Measurements from ENCODE around the gene NXPE1.
"Not testable (repeated sequence)": the region's sequence is repeated elsewhere in the genome, so short reads cannot be mapped to it uniquely, and the experiment has no call there.

The NXPE1 gene

DNA sequence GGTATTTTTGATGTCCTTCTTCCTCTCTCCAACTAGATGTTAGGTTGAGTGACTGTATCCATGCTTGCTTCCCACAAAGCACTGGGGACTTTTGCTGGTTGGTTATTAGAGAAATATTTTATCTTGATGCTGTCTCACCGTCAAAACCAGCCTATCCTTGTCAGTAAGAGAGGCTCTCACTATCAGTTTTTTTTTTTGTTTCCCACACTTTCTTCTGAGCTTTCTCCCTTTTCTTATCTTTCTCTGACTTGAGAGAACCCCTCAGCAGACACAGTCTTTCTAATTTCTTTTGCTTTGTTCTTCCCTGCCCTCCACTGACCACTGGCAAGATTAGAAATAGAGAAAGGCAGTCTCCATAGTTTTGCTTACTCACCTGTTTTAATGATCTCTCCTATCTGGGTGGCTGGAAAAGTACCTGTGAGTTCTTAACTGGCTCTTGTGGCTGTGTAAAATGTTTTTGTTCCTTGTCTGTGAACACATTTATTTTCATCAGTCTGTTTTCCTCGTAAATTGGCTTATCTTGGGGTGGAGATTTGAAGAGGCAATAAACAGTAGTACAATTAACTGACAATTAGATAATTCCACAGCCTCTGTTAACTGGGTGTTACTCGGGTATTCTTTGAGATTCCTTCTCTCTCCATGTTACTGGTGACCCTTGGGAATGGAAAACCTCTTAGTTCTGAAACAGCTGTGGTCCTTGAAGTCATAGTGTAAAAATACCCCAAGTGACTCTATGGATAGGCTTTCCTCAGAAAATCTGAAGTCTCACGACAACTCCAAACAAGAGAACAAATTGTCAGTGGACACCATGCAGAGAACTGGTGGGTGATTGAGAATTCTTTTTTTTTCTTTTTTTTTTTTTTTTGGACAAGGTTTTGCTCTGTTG is at the start of gene NXPE1:
Gene NXPE1, minus strand, starts transcription at position 457 of the 886 bp plus-strand sequence. CDS start 8,680 bp downstream, outside the sequence.
- DNase-seq: no peak

DNA sequence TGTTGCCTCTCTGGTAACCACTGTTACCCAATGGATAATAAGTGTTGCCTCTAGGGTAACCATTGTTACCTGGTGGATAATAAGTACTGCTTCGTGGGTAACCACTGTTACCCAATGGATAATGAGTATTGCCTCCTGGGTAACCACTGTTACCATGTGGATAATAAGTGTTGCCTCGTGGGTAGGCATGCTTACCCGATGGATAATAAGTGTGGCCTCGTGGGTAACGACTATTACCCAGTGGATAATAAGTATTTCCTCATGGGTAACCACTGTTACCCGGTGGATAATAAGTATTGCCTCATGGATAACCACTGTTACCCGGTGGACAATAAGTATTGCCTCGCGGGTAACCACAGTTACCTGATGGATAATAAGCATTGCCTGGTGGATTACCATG is 49.7 kb upstream of the NXPE1 start:
- no peak for DNase-seq

DNA sequence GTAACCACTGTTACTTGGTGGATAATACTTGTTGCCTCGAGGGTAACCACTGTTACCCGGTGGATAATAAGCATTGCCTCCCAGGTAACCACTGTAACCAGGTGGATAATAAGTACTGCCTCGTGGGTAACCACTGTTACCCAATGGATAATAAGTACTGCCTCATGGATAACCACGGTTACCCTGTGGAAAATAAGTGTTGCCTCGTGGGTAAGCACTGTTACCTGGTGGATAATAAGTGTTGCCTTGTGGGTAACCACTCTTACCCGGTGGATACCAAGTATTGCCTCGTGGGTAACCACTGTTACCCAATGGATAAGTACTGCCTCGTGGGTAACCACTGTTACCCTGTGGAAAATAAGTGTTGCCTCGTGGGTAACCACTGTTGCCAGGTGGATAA is 48.9 kb upstream of the NXPE1 start:
- DNase-seq: not testable (repeated sequence)

DNA sequence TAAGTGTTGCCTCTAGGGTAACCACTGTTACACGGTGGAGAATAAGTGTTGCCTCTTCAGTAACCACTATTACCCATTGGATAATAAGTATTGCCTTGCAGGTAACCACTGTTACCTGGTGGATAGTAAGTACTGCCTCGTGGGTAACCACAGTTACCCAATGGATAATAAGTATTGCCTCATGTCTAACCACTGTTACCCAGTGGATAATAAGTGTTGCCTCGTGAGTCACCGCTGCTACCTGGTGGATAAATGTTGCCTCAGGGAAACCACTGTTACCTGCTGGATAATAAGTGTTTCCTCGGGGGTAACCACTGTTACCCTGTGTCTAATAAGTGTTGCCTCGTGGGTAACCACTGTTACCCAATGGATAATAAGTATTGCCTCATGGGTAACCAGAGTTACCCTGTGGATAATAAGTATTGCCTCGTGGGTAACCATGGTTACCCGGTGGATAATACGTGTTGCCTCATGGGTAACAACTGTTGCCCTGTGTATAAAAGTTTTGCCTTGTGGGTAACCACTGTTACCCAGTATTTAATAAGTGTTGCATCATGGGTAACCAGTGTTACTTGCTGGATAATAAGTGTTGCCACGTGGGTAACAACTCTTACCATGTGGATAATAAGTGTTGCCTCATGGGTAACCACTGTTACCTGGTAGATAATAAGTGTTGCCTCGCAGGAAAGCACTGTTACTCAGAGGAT is 48.2 kb upstream of the NXPE1 start:
- no peak for DNase-seq

DNA sequence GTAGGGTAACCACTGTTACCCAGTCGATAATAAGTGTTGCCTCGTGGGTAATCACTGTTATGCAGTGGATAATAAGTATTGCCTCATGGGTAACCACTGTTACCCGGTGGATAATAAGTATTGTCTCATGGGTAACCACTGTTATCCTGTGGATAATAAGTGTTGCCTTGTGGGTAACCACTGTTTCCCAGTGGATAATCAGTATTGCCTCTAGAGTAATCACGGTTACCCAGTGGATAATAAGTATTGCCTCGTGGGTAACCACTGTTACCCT is 47.1 kb upstream of the NXPE1 start:
- DNase-seq: not testable (repeated sequence)

DNA sequence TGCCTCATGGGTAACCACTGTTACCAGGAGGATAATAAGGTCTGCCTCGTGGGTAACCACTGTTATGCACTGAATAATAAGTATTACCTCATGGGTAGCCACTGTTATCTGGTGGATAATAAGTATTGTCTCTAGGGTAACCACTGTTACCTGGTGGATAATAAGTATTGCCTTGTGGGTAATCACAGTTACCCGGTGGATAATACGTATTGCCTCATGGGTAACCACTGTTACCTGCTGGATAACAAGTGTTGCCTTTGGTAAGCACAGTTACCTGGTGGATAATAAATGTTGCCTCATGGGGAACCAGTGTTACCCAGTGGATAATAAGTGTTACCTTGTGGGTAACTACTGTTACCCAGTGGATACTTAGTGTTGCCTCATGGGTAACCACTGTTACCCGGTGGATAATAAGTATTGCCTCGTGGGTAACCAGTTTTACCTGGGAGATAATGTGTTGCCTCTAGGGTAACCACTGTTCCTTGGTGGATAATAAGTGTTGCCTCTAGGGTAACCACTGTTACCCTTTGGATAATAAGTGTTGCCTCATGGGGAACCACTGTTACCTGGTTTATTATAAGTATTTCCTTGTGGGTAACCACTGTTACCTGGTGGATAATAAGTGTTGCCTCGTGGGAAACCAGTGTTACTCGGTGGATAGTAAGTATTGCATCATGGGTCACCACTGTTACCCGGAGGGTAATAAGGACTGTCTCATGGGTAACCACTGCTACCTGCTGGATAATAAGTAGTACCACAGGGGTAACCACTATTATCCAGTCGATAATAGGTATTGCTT is 46.5 kb upstream of the NXPE1 start:
- DNase-seq: no peak

DNA sequence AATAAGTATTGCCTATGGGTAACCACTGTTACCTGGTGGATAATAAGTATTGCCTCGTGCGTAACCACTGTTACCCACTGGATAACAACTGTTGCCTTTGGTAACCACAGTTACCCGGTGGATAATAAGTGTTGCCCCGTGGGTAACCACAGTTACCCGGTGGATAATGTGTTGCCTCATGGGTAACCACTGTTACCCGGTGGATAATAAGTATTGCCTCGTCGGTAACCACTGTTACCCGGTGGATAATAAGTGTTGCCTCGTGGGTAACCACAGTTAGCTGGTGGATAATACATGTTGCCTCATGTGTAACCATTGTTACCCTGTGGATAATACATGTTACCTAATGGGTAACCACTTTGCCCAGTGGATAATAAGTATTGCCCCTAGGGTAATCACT is 45.7 kb upstream of the NXPE1 start:
- no peak for DNase-seq

DNA sequence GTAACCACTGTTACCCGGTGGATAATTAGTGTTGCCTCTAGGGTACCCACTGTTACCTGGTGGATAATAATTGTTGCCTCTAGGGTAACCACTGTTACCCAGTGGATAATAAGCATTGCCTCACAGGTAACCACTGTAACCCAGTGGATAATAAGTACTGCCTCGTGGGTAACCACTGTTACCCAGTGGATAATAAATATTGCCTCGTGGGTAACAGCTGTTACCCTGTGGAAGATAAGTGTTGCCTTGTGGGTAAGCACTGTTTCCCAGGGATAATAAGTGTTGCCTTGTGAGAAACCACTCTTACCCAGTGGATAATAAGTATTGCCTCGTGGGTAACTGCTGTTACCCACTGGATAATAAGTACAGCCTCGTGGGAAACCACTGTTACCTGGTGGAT is 45.2 kb upstream of the NXPE1 start:
- DNase-seq: no peak

DNA sequence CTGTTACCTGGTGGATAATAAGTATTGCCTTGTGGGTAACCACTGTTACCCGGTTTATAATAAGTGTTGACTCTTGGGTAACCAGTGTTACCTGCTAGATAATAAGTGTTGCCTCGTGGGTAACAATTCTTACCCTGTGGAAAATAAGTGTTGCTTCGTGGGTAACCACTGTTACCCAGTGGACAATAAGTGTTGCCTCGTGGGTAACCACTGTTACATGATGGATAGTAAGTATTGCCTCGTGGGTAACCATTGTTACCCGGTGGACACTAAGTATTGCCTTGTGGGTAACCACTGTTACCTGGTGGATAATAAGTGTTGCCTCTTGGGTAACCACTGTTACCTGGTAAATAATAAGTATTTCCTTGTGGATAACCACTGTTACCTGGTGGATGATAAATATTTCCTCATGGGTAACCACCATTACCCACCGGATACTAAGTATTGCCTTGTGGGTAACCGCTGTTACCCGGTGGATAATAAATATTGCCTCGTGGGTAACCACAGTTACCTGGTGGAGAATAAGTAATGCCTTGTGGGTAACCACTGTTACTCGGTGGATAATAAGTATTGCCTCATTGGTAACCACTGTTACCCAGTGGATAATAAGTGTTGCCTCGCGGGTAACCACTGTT is 44.6 kb upstream of the NXPE1 start:
- DNase-seq: no peak

DNA sequence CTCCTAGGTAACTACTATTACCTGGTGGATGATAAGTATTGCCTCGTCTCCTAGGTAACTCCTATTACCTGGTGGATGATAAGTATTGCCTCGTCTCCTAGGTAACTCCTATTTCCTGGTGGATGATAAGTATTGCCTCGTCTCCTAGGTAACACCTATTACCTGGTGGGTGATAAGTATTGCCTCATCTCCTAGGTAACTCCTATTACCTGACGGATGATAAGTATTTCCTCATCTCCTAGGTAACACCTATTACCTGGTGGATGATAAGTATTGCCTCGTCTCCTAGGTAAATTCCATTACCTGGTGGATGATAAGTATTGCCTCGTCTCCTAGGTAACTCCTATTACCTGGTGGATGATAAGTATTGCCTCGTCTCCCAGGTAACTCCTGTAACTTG is 43.5 kb upstream of the NXPE1 start:
- DNase-seq: not testable (repeated sequence)

DNA sequence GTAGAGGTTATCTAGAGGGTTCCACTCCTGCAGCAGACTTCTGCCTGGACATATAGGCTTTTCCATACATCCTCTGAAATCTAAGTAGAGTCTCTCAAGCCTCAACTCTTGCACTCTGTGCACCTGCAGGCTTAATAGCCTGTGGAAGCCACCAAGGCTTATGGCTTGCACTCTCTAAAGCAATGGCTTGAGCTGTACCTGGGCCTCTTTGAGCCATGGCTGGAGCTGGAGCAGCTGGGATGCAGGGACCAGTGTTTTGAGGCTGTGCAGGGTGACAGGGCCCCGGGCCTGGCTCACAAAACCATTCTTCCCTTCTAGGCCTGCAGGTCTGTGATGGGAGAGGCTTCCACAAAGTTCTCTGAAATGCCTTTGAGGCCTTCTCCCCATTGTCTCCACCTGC is 38.8 kb upstream of the NXPE1 start:
- no peak for DNase-seq

DNA sequence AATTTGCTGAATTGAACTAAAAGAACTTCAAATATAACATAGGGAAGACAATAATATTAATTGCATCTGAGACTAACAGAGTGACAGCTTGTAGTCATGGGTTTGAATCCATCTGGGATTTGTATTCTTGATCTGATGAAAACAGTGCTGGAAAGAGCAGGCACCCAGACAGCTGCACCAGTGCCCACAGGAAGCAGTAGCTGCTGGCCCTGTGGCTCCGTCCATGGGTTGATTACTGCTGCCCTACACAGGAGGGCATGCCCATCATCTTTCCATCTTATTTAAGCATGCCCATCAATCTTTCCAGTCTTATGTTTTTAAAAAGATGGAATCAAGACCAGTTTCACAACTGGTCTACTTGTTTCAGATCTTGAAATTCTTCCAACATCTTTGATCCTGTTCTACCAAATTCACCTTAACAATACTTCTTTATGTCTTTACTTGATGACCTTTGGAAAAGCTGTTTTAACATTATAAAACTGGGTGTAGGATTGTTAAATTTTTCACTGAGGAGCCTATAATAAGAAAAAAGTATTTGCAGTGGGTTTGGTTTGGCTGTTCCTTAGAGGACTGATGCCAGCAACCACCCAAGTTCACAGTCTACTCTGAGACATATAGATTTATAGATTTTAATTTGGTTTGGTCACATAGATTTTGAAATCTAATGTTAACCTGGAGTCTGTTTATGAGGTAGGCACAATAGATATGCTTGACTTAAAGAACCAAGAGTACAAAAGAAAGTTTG is 36.7 kb upstream of the NXPE1 start:
- no peak for DNase-seq

DNA sequence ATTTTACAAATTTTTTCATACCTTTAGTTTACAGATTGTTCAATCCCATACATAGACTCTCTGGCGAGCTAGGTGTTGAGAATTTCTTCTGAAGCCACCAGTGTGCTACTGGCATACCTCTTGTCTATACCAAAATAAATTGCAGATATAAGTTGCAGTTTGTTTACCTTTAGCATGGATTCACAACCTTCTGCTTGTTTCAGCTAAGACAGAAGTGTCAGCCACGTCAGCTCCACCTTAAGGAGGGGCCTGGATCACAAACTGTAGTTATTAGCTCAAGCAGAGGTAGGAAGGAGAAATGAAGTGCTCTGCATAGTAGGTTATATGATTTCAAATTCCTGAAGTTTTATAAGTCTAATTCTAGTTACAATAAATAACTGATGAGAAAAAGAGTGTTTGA is 35.9 kb upstream of the NXPE1 start, which contains the start of gene NXPE4:
Gene NXPE4, minus strand, starts transcription at position 216 of the 400 bp plus-strand sequence. CDS start 1,027 bp downstream, outside the sequence.
- DNase-seq: no peak

DNA sequence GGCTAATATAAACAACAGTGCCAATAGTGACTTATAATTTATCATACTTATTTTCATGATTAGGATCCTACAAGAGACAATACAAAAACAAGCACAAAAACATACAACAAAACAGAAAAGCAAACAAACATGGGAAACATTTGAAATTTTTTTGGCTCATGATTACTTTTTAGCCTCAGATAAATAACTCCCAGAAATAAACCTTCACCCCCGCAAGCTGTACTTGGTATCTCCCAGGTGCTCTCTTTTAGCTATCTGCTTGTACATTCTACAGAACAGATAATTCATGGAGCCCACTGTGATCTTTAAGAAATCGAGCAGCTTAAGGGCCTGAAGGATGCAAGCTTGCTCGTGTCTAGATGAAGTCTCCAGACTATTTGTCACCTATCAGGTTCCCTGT is 35.0 kb upstream of the NXPE1 start:
- no peak for DNase-seq

DNA sequence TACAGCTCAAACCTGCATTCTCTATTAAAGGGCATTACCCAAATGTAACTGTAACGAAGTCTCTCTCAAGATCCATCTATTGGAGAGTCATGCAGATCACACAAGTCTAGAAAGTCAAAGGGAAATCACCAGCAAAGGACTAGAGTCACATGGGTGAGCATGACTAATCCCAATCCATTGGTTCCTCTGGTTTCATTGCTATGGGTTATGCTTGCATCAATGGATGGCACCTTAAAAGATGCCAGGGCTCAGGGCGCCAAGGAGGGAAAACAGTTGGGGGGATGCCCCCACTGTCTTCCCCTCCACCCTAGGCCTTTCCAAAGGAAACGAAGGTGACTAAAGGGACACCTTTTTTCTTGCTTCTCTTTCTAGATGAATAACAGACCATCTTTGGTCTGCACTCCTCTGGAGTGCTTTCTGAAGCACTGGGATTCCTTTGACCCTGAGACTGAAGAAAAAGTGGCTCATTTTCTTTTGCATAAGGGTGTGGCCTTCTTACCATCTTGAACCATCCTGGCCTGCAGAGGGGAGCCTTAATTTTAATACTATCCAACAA is 27.8 kb upstream of the NXPE1 start:
- no peak for DNase-seq

DNA sequence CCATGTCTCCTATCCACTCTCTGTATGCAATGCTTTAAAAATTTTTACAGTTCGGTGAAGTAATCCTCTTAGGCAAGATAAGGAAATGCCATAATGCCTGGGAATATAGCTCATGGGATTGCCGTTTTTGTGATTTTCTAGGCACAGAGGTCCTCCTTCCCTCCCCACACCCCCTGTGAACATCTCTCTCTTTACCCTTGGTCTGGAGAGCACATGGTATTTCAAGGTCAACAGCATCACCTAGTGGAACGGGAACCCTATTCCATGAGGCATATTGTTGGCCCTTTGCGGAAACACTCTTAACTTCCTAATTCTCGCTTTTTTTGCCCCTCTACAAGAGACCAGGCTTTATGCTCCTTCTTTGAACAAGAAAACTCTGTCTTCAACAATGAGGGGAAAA is 27.1 kb upstream of the NXPE1 start:
- no peak for DNase-seq

DNA sequence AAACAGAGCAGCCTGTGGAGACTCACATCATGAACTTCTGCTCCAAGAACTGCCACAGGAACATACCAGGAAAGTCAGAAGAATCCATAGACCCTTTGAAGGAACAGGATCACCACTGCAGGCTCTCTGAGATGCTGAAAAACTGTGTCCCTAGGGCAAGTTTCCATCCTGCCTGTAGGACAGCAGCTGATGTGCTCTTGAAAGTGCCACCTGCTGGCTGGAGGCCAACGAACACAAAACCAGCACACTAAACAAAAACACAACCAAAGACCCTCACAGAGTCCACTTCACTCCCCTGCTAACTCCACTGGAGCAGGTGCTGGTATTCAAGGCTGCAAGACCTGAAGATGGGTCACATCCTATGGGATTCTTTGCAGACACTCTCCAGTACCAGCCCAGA is 12.0 kb upstream of the NXPE1 start:
- DNase-seq: no peak

DNA sequence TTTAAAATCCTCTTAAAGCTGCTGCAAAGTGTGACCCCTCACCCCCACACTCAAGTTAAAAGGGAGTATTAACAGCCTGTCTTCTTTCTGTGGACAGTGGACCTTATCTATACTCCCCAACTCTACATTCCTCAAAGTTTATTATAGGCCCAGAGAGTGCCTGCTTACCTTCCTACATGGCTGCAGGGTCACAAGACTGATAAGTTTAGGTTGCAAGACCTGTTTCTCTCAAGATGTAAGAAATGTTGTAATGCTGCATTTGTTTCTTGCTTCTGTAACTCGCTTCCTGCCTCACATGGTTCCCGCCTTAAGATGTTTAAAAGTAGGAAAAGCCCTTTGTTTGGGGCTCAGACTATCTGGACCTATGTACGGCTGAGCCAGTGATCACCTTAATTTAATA is 10.1 kb upstream of the NXPE1 start:
- no peak for DNase-seq

DNA sequence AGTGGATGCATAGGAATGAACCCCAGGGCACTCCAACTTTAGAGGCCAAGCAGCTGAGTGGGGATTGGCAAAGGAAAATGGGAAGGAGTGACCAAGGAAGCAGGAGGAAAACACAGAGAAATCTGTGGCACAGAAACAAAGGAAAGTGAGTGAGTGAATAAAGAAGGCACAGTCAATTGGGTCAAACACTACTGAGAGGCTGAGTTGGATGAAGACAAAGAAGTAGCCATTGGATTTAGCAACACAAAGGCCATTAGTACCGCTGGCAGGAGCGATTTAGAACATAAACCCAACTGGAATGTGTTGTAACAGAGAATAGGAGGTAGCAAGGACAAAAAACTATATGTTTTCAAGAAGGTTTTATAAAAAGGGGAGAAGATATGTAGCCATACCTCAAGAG is 6.6 kb upstream of the NXPE1 start:
- no peak for DNase-seq

DNA sequence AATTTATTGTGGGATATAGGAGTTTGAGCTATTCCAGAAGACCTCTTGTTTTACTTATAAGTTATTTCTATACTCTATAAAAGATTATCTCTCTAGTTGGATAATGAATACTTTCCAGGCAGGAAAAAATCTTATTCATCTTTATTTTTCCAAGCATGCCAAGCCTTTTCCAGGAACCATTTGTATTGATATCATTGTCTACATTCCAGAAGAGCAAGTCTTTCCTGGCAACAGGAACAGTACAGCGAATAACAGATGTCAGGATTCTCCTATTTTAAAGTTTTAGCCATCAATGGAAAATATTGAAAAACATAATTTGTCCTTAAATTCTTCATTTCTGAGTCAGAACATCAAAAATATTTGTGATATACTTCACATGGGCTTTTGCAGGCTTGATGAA is 5.2 kb upstream of the NXPE1 start:
- DNase-seq: no peak

DNA sequence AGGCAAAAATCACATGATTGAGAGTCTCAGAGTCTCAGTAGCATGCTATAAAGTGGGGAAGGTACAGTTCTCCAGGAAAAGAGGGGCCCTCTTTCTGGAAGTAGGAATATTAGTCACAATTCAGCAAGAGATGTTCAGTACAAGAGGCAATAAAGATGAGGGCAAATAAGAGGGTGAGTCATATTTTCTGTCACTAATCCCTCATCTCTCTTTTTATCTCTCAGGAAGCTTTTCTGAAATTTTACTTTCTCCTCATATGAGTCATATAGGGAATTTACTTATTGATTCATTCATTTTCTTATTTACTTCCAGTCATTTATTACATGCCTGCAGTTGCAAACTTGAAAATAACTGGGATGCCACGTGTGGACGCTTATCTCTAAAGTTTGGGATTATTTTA is 3.4 kb upstream of the NXPE1 start:
- DNase-seq: no peak
